ENCODE results near the gene OR7G3. TPM values are rescaled to one million over a fixed set of nuclear protein-coding genes. Genes with fewer than 3 reads are reported as not detected.
A peak's percentile ranks its signal among the peaks of the same experiment; 100 is the strongest.

The OR7G3 gene
- not detected for total RNA-seq
- not detected for polyA plus RNA-seq

DNA sequence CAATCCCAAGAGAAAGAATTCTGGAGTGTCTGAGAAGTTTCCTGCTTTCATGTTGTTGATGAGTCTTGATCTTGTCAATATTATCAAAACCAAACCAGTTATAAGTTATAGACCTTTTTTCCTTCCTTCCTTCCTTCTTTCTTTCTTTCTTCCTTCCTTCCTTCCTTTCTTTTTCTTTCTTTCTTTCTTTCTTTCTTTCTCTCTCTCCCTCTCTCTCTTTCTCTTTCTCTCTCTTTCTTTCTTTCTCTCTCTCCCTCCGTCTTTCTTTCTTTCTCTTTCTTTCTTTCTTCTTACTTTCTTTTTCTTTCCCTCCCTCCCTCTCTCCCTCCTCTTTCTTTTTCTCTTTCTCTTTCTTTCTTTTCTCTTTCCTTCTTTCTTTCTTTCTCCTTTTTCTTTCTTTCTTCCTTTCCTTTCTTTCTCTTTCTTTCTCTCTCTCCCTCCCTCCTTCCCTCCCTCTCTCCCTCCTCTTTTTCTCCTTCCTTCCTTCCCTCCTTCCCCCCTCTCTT is at the start of gene OR7G3:
Gene OR7G3 (minus strand): TSS at position 51 of the 506 bp plus-strand sequence. CDS start 0 bp downstream, at position 51.
- Histone ChIP-seq H3K27me3 (ENCODE audit: insufficient read depth, low read length) (no peaks in the 10 kb centered on the region), H3K4me3 (ENCODE audit: low read length in 2 of 2) (no peak within 1 kb of the TSS), H3K9me3 (ENCODE audit: control insufficient read depth in 1 of 2, low read length in 2 of 2) (no peaks in the 10 kb centered on the region), H3K27ac (ENCODE audit: low read depth, low read length) (no peak within 1 kb of the TSS), H3K36me3 (ENCODE audit: insufficient read depth, low read length) (no peaks in the 10 kb centered on the region), H3K4me1 (ENCODE audit: insufficient read depth, low read length) (no peaks in the 10 kb centered on the region)
- intact Hi-C loops (cut with micrococcal nuclease): no loop called here
- POLR2A ChIA-PET (ENCODE audit: partially characterized antibody): no interaction called here
- peaks cover 0 to 8% (median 5%) of the 10 kb centered on the region in 4 donors for H3K4me1 Mint-ChIP-seq
- CTCF ChIA-PET (ENCODE audit: partially characterized antibody): no interaction called here
- peak within 1 kb of the TSS in 1 of 7 donors; percentile 29 for H3K27ac Mint-ChIP-seq
- peaks cover 17 to 24% of the 10 kb centered on the region in 2 donors for H3K27me3 Mint-ChIP-seq
- peaks cover 0 to 1% (median 0%) of the 10 kb centered on the region in 8 donors for H3K9me3 Mint-ChIP-seq
- H3K36me3 Mint-ChIP-seq: no peaks in the 10 kb centered on the region
- H3K4me3 Mint-ChIP-seq: no peak within 1 kb of the TSS
- no peak for DNase-seq

DNA sequence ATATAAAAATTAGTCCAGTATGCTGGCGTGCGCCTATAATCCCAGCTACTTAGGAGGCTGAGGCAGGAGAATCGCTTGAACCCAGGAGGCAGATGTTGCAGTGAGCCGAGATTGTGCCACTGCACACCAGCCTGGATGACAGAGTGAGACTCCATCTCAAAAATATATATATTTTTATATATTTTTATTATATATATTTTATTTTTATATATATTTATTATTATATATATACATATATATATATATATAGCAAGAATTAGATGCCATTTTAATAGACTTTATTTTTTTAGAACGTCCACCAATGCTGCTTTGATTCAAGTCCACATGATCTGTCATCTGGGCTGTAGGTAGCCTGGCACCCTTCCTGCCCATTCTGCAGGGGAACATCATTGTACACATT is 48.6 kb upstream of the OR7G3 start:
- Mint-ChIP-seq H3K9me3 (peaks cover 0 to 7% (median 0%) of the 10 kb centered on the region in 8 donors), H3K27ac (no peak overlapping the region), H3K4me1 (no peaks in the 10 kb centered on the region), H3K36me3 (no peaks in the 10 kb centered on the region), H3K27me3 (peaks cover 0 to 4% of the 10 kb centered on the region in 2 donors), H3K4me3 (no peak overlapping the region)
- Histone ChIP-seq H3K4me1 (ENCODE audit: insufficient read depth, low read length) (no peaks in the 10 kb centered on the region), H3K9me3 (ENCODE audit: control insufficient read depth in 1 of 2, low read length in 2 of 2) (no peaks in the 10 kb centered on the region), H3K27ac (ENCODE audit: low read depth, low read length) (no peak overlapping the region), H3K4me3 (ENCODE audit: low read length in 2 of 2) (no peak overlapping the region), H3K27me3 (ENCODE audit: insufficient read depth, low read length) (no peaks in the 10 kb centered on the region), H3K36me3 (ENCODE audit: insufficient read depth, low read length) (no peaks in the 10 kb centered on the region)
- ChIA-PET POLR2A (ENCODE audit: partially characterized antibody) (no interaction called here), CTCF (ENCODE audit: partially characterized antibody) (no interaction called here)
- intact Hi-C loops (cut with micrococcal nuclease): no loop called here
- no peak for DNase-seq

DNA sequence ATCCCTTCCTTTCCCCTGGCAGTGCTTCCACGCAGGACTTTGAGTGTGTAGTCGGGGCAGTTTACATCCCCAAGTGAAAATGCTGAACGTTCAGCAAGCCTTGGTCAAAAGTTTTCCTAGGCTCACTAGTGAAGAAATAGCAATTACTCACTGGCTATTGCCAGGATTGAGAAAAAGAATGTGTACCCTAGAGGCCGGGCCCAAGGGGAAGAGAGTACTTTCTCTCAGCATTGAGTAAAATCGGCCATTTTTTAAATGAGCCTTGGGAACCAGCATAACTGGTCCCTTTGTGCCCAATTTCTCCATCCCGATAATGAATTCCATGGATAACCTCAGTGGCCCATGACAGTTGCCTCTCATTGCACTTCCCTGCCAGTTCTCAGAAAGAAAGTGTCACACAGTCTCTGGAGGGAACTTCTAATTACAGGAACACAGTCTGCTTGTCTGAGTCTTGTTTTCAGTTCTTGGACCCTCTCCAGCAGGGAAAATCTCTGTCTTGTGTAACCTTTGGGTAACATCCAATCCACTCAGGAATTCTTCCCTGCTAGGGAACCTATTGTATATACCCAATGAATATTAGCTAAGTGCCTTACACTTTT is 44.7 kb upstream of the OR7G3 start:
- no peaks in the 10 kb centered on the region for H3K36me3 ChIP-seq (ENCODE audit: insufficient read depth, low read length)
- H3K27me3 ChIP-seq (ENCODE audit: insufficient read depth, low read length): no peaks in the 10 kb centered on the region
- H3K4me1 ChIP-seq (ENCODE audit: insufficient read depth, low read length): no peaks in the 10 kb centered on the region
- no peak overlapping the region for H3K27ac Mint-ChIP-seq
- no peak for DNase-seq
- H3K27me3 Mint-ChIP-seq: no peaks in the 10 kb centered on the region
- no peaks in the 10 kb centered on the region for H3K9me3 ChIP-seq (ENCODE audit: control insufficient read depth in 1 of 2, low read length in 2 of 2)
- H3K4me3 ChIP-seq (ENCODE audit: low read length in 2 of 2): no peak overlapping the region
- intact Hi-C loops (cut with micrococcal nuclease): no loop called here
- no peak overlapping the region for H3K27ac ChIP-seq (ENCODE audit: low read depth, low read length)
- POLR2A ChIA-PET (ENCODE audit: partially characterized antibody): no interaction called here
- no peak overlapping the region for H3K4me3 Mint-ChIP-seq
- H3K9me3 Mint-ChIP-seq: peaks cover 0 to 5% (median under 1%) of the 10 kb centered on the region in 8 donors
- CTCF ChIA-PET (ENCODE audit: partially characterized antibody): no interaction called here
- H3K4me1 Mint-ChIP-seq: peaks cover 0 to 2% (median 0%) of the 10 kb centered on the region in 4 donors
- peaks cover 8 to 9% of the 10 kb centered on the region in 2 donors for H3K36me3 Mint-ChIP-seq

DNA sequence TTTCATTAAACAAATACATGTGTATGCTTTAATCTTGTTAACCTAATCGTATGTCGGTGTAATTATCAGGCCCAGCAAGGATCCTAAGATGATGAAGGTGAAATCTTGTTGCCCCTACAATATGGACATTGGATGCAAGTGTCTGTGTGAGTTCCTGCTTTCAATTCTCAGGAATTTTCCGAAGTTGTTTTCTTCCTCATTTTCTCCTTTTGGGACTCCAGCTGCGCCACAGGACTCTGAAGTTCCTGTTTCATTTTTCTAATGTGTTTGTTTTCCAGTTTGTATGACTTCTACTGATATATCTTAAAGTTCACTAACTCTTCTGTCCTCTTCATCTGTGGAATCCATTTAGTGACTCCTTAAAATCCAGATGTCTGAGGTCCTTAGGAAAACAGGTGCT is 40.1 kb upstream of the OR7G3 start:
- ChIA-PET CTCF (ENCODE audit: partially characterized antibody) (no interaction called here), POLR2A (ENCODE audit: partially characterized antibody) (no interaction called here)
- no peaks in the 10 kb centered on the region for H3K4me1 ChIP-seq (ENCODE audit: insufficient read depth, low read length)
- H3K4me1 Mint-ChIP-seq: peaks cover 0 to 2% (median 0%) of the 10 kb centered on the region in 4 donors
- peaks cover 13% of the 10 kb centered on the region for H3K36me3 ChIP-seq (ENCODE audit: insufficient read depth, low read length)
- H3K27me3 ChIP-seq (ENCODE audit: insufficient read depth, low read length): no peaks in the 10 kb centered on the region
- no peak overlapping the region for H3K4me3 Mint-ChIP-seq
- H3K4me3 ChIP-seq (ENCODE audit: low read length in 2 of 2): no peak overlapping the region
- H3K27ac Mint-ChIP-seq: no peak overlapping the region
- no peak overlapping the region for H3K27ac ChIP-seq (ENCODE audit: low read depth, low read length)
- no peak for DNase-seq
- H3K9me3 Mint-ChIP-seq: peaks cover 0 to 7% (median 3%) of the 10 kb centered on the region in 8 donors
- peaks cover 39 to 47% of the 10 kb centered on the region in 2 donors for H3K36me3 Mint-ChIP-seq
- H3K9me3 ChIP-seq (ENCODE audit: control insufficient read depth in 1 of 2, low read length in 2 of 2): no peaks in the 10 kb centered on the region
- intact Hi-C loops (cut with micrococcal nuclease): no loop called here
- H3K27me3 Mint-ChIP-seq: no peaks in the 10 kb centered on the region

- no peak for DNase-seq
- no peak overlapping the region for H3K27ac Mint-ChIP-seq
- peaks cover 0 to 16% (median 5%) of the 10 kb centered on the region in 8 donors for H3K9me3 Mint-ChIP-seq
- no peaks in the 10 kb centered on the region for H3K9me3 ChIP-seq (ENCODE audit: control insufficient read depth in 1 of 2, low read length in 2 of 2)
- H3K36me3 Mint-ChIP-seq: peaks cover 55 to 63% of the 10 kb centered on the region in 2 donors
- H3K27ac ChIP-seq (ENCODE audit: low read depth, low read length): no peak overlapping the region
- POLR2A ChIA-PET (ENCODE audit: partially characterized antibody): no interaction called here
- H3K4me1 ChIP-seq (ENCODE audit: insufficient read depth, low read length): no peaks in the 10 kb centered on the region
- H3K36me3 ChIP-seq (ENCODE audit: insufficient read depth, low read length): peaks cover 29% of the 10 kb centered on the region
- CTCF ChIA-PET (ENCODE audit: partially characterized antibody): no interaction called here
- intact Hi-C loops (cut with micrococcal nuclease): no loop called here
- H3K27me3 Mint-ChIP-seq: no peaks in the 10 kb centered on the region
- H3K27me3 ChIP-seq (ENCODE audit: insufficient read depth, low read length): no peaks in the 10 kb centered on the region
- peaks cover 0 to 2% (median 0%) of the 10 kb centered on the region in 4 donors for H3K4me1 Mint-ChIP-seq
- H3K4me3 ChIP-seq (ENCODE audit: low read length in 2 of 2): no peak overlapping the region
- H3K4me3 Mint-ChIP-seq: no peak overlapping the region
These were observed 38.5 kb upstream of the OR7G3 start for GRCh38 chr19:9165261-9165660.

- H3K27ac Mint-ChIP-seq: no peak overlapping the region
- peaks cover 0 to 1% (median 0%) of the 10 kb centered on the region in 4 donors for H3K4me1 Mint-ChIP-seq
- no peaks in the 10 kb centered on the region for H3K27me3 Mint-ChIP-seq
- H3K36me3 Mint-ChIP-seq: peaks cover 77 to 91% of the 10 kb centered on the region in 2 donors
- CTCF ChIA-PET (ENCODE audit: partially characterized antibody): no interaction called here
- H3K4me1 ChIP-seq (ENCODE audit: insufficient read depth, low read length): no peaks in the 10 kb centered on the region
- H3K36me3 ChIP-seq (ENCODE audit: insufficient read depth, low read length): peaks cover 62% of the 10 kb centered on the region
- H3K4me3 ChIP-seq (ENCODE audit: low read length in 2 of 2): no peak overlapping the region
- H3K4me3 Mint-ChIP-seq: no peak overlapping the region
- intact Hi-C loops (cut with micrococcal nuclease): no loop called here
- DNase-seq: no peak
- H3K9me3 Mint-ChIP-seq: peaks cover 0 to 23% (median 7%) of the 10 kb centered on the region in 8 donors
- no peak overlapping the region for H3K27ac ChIP-seq (ENCODE audit: low read depth, low read length)
- POLR2A ChIA-PET (ENCODE audit: partially characterized antibody): no interaction called here
- H3K27me3 ChIP-seq (ENCODE audit: insufficient read depth, low read length): no peaks in the 10 kb centered on the region
- H3K9me3 ChIP-seq (ENCODE audit: control insufficient read depth in 1 of 2, low read length in 2 of 2): no peaks in the 10 kb centered on the region
These were observed 34.7 kb upstream of the OR7G3 start for GRCh38 chr19:9161427-9161826.

DNA sequence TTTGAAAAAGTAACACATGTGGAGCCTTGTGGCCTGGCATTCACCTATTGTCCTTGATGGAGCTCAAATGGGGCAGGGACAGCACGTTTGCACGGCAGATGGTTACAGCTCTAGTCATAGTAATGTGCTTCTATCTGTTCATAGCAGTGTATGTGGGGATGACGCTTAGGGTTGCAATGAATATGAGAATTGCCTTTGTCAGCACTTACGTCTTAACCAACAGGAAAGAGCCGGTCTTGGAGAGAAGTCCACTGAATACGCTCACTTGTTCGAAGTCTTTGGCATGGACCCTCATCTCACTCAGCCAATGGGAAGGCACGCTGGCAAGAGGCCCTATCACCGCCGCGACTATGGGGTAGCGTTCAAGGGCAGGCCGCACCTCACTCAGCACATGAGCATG is 33.1 kb upstream of the OR7G3 start:
- no peak for DNase-seq
- no peak overlapping the region for H3K4me3 Mint-ChIP-seq

More for the DNA sequence above, 33.1 kb upstream of the OR7G3 start:
- Mint-ChIP-seq H3K4me1 (peaks cover 0 to 8% (median 3%) of the 10 kb centered on the region in 4 donors), H3K27ac (no peak overlapping the region), H3K9me3 (peaks cover 0 to 25% (median 6%) of the 10 kb centered on the region in 8 donors), H3K27me3 (no peaks in the 10 kb centered on the region), H3K36me3 (peaks cover 86 to 93% of the 10 kb centered on the region in 2 donors)
- intact Hi-C loops (cut with micrococcal nuclease): no loop called here
- ChIA-PET POLR2A (ENCODE audit: partially characterized antibody) (no interaction called here), CTCF (ENCODE audit: partially characterized antibody) (no interaction called here)
- Histone ChIP-seq H3K36me3 (ENCODE audit: insufficient read depth, low read length) (peaks cover 73% of the 10 kb centered on the region), H3K27ac (ENCODE audit: low read depth, low read length) (no peak overlapping the region), H3K4me3 (ENCODE audit: low read length in 2 of 2) (no peak overlapping the region), H3K9me3 (ENCODE audit: control insufficient read depth in 1 of 2, low read length in 2 of 2) (no peaks in the 10 kb centered on the region), H3K4me1 (ENCODE audit: insufficient read depth, low read length) (no peaks in the 10 kb centered on the region), H3K27me3 (ENCODE audit: insufficient read depth, low read length) (no peaks in the 10 kb centered on the region)
